Suprapubic skin (tissue), 4 donors: Measurements from ENCODE around the gene ZNF331. TPM values are rescaled to one million over a fixed set of nuclear protein-coding genes. Genes with fewer than 3 reads are reported as not detected.

Experiments used
- DNase-seq, 2 donors: peaks; one replicate each; pipeline ENCODE4 v3.0.0-alpha.2; 2019; ENCODE audit warnings: low spot score in 2 of 2
- H3K27ac ChIP-seq: fragments of 200-600 bp; sonication (generic); one replicate; pipeline ENCODE4 v1.5.1; 2019
- H3K27me3 ChIP-seq: fragments of 200-600 bp; sonication (generic); one replicate; pipeline ENCODE4 v1.5.1; 2019
- H3K36me3 ChIP-seq: fragments of 200-600 bp; sonication (generic); one replicate; pipeline ENCODE4 v1.5.1; 2019
- H3K4me1 ChIP-seq: fragments of 200-600 bp; sonication (generic); one replicate; pipeline ENCODE4 v1.5.1; 2019
- H3K4me3 ChIP-seq: fragments of 200-600 bp; sonication (generic); one replicate; pipeline ENCODE4 v1.5.1; 2019; ENCODE audit warnings: mild to moderate bottlenecking
- H3K9me3 ChIP-seq: fragments of 200-600 bp; sonication (generic); one replicate; pipeline ENCODE4 v1.5.1; 2019
- EP300 ChIP-seq: sonication (generic); formaldehyde crosslinking; IDR thresholded peaks from one replicate; pipeline ENCODE4 v1.6.1; 2017; ENCODE audit warnings: antibody characterized with exemption
- POLR2A ChIP-seq, 2 donors: fragments of 450-650 bp; IDR thresholded peaks; one replicate each; pipeline ENCODE4 v1.6.1; 2017; ENCODE audit warnings: antibody characterized with exemption in 2 of 2, mild to moderate bottlenecking in 2 of 2, moderate library complexity in 2 of 2
- POLR2AphosphoS5 ChIP-seq, 3 donors: sonication (generic); formaldehyde crosslinking; IDR thresholded peaks; one replicate each; pipeline ENCODE4 v1.6.1; 2017; ENCODE audit warnings: antibody characterized with exemption in 3 of 3
- WGBS: methylation state at CpG from one replicate; pipeline ENCODE4 v1.1.5; 2018; 5-methylcytosine and 5-hydroxymethylcytosine counted together
- total RNA-seq, 4 donors: library from RNA; depleted of rRNA; stranded (reverse); fragments of >200 nt; gene quantifications; one replicate each; pipeline ENCODE4 v1.1.0, GENCODE V29; 2016
- TF ChIP-seq, protein P1 (sequence below), 2 donors: fragments of 200-600 bp in 1 of 2; fragments of 450-650 bp in 1 of 2; sonication (generic) in 1 of 2; IDR thresholded peaks; one replicate each; pipeline ENCODE4 v1.5.1; 2016 to 2019; ENCODE audit warnings: antibody characterized with exemption in 2 of 2, mild to moderate bottlenecking in 1 of 2, moderate library complexity in 1 of 2

The ZNF331 gene
- total RNA-seq, 4 donors from 2014 or later, result 20.5 to 41.1 (median 27.8) TPM

GRCh38 chr19:53600217-53600616, 62.3 kb downstream of the ZNF331 start:
- DNase-seq, result no peak
- TF ChIP-seq POLR2A (IDR thresholded peaks at IDR 0.05), result no peak
- TF ChIP-seq, protein P1, sequence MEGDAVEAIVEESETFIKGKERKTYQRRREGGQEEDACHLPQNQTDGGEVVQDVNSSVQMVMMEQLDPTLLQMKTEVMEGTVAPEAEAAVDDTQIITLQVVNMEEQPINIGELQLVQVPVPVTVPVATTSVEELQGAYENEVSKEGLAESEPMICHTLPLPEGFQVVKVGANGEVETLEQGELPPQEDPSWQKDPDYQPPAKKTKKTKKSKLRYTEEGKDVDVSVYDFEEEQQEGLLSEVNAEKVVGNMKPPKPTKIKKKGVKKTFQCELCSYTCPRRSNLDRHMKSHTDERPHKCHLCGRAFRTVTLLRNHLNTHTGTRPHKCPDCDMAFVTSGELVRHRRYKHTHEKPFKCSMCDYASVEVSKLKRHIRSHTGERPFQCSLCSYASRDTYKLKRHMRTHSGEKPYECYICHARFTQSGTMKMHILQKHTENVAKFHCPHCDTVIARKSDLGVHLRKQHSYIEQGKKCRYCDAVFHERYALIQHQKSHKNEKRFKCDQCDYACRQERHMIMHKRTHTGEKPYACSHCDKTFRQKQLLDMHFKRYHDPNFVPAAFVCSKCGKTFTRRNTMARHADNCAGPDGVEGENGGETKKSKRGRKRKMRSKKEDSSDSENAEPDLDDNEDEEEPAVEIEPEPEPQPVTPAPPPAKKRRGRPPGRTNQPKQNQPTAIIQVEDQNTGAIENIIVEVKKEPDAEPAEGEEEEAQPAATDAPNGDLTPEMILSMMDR (IDR thresholded peaks at IDR 0.05), result no peak
- TF ChIP-seq POLR2AphosphoS5 (IDR thresholded peaks at IDR 0.05), result no peak
- no peak for TF ChIP-seq EP300
- Histone ChIP-seq H3K4me3 (no peak overlapping the region), H3K27ac (no peak overlapping the region), H3K4me1 (no peaks in the 10 kb centered on the region), H3K27me3 (no peaks in the 10 kb centered on the region), H3K9me3 (no peaks in the 10 kb centered on the region), H3K36me3 (no peaks in the 10 kb centered on the region)
- WGBS, result 83% methylated on average over 4 of the region's 4 CpGs

- no peak overlapping the region for H3K4me3 ChIP-seq
- no peaks in the 10 kb centered on the region for H3K9me3 ChIP-seq
- H3K36me3 ChIP-seq, result no peaks in the 10 kb centered on the region
- 87% methylated on average over 15 of the region's 15 CpGs for WGBS
- no peaks in the 10 kb centered on the region for H3K27me3 ChIP-seq
- DNase-seq, result no peak
- no peak overlapping the region for H3K27ac ChIP-seq
- TF ChIP-seq POLR2AphosphoS5 (IDR thresholded peaks at IDR 0.05) (no peak), POLR2A (IDR thresholded peaks at IDR 0.05) (no peak)
- TF ChIP-seq, protein P1 (IDR thresholded peaks at IDR 0.05), result no peak
- no peaks in the 10 kb centered on the region for H3K4me1 ChIP-seq
These were observed 68.1 kb downstream of the ZNF331 start for GRCh38 chr19:53606031-53606430.

- 80% methylated on average over 11 of the region's 12 CpGs for WGBS
These were observed 70.4 kb downstream of the ZNF331 start for GRCh38 chr19:53608381-53608780.

DNA sequence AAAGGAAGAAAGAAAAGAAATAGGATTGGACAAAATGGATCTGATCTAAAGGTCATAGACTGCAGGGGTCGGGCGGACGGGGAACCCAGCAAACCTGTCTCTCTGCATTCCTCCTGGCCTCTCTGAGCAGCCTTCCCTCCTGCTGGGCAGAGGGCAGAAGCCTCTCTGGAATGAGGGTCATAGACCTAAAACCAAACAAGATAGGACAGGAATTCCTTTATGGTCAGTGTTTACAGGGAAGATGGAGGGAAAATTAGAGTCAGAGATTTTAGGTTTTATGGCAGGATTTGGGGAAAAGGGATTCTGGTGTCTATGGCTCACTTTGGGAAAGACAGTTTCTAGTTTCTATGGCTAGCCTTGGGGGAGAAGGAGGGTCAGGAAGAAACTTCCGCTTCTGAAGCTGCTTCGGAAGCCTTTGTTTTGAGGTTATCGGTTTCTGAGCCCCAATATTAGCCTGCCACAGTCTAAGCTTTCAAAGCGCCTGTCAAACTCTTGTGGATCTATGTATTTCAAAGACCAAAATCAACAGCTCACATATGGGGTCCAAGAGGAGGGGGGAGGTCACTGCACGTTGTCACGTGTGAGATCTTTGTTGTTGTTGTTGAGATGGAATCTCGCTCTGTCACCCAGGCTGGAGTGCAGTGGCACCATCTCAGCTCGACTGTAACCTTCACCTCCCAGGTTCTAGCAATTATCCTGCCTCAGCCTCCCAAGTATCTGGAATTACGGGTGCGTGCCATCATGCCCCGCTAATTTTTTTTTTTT, 75.0 kb downstream of the ZNF331 start:
- Histone ChIP-seq H3K9me3 (no peaks in the 10 kb centered on the region), H3K36me3 (no peaks in the 10 kb centered on the region), H3K27me3 (no peaks in the 10 kb centered on the region), H3K27ac (no peak overlapping the region), H3K4me3 (no peak overlapping the region), H3K4me1 (no peaks in the 10 kb centered on the region)
- TF ChIP-seq POLR2AphosphoS5 (IDR thresholded peaks at IDR 0.05), result no peak
- 70% methylated on average over 14 of the region's 14 CpGs for WGBS
- DNase-seq, result no peak

More at GRCh38 chr19:53608381-53608780, 70.4 kb downstream of the ZNF331 start:
- no peaks in the 10 kb centered on the region for H3K9me3 ChIP-seq
- H3K27ac ChIP-seq, result no peak overlapping the region
- no peak overlapping the region for H3K4me3 ChIP-seq
- no peaks in the 10 kb centered on the region for H3K4me1 ChIP-seq
- H3K36me3 ChIP-seq, result no peaks in the 10 kb centered on the region
- no peaks in the 10 kb centered on the region for H3K27me3 ChIP-seq
- no peak for TF ChIP-seq POLR2A (IDR thresholded peaks at IDR 0.05)
- TF ChIP-seq, protein P1 (IDR thresholded peaks at IDR 0.05), result no peak
- no peak for TF ChIP-seq EP300
- TF ChIP-seq POLR2AphosphoS5 (IDR thresholded peaks at IDR 0.05), result no peak
- DNase-seq, result no peak

DNA sequence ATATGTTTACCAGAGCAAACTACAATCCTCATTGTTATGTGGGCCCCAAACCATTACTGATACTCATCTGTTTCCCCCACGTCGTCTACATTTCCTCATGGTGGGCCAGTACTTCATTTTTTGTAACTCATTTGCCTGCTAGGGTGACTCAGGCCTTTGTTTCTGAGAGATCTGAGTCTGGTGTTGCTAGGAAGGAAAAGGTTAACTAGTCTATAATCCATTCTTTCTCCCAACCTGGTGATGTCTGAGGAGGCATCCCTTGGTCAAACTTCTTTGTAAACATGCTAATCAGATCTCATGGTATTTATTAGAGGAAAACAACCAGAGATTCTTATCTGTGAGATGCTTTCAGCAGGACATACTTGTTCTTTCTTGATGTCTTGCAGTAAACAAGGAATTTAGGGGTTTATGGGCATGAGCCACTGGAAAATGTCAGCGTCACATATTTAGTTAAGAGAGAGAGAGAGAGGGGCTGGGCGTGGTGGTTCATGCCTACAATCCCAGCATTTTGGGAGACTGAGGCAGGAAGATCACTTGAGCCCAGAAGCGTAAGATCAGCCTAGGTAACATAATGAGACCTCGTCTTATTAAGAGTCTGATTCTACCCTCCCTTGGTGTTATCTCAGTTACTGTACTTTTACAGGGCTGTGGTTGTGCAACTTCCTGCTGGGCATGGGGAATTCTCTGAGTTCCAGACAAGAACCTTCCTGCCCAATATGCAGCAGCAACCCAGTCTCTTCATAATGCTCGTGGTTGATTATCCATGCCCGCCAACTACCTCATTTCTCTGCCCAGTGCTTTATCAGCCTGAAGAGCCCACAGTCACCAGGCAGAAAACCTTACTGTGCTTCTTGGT, 84.2 kb downstream of the ZNF331 start:
- Histone ChIP-seq H3K9me3 (no peaks in the 10 kb centered on the region), H3K4me1 (peaks cover 5% of the 10 kb centered on the region), H3K27ac (peak overlapping the region; percentile 17), H3K4me3 (no peak overlapping the region), H3K36me3 (no peaks in the 10 kb centered on the region), H3K27me3 (no peaks in the 10 kb centered on the region)
- no peak for DNase-seq
- 43% methylated on average over 8 of the region's 8 CpGs for WGBS
- TF ChIP-seq POLR2A (IDR thresholded peaks at IDR 0.05) (no peak), EP300 (no peak), POLR2AphosphoS5 (IDR thresholded peaks at IDR 0.05) (no peak)
- TF ChIP-seq, protein P1 (IDR thresholded peaks at IDR 0.05), result no peak
